HL-60 (cell line): ENCODE measurements around the gene CBFA2T2.

ENCODE experiments used
- GABPA ChIP-seq: IDR thresholded peaks from 2 replicates; pipeline ENCODE4 v1.6.1; 2012; ENCODE audit warnings: low read depth
- POLR2AphosphoS5 ChIP-seq: IDR thresholded peaks from 2 replicates; pipeline ENCODE4 v1.6.1; 2012; ENCODE audit warnings: low read depth
- SPI1 ChIP-seq: IDR thresholded peaks from 2 replicates; pipeline ENCODE4 v1.6.1; 2012; ENCODE audit warnings: low read depth, mild to moderate bottlenecking, borderline replicate concordance
- TF ChIP-seq, protein P1 (sequence below): IDR thresholded peaks from one replicate; pipeline ENCODE4 v1.5.1; 2011; ENCODE audit warnings: low read length, control low read depth, inconsistent platforms; ENCODE audit not compliant: insufficient read depth
- TF ChIP-seq, protein P2 (sequence below): IDR thresholded peaks from 2 replicates; pipeline ENCODE4 v1.6.1; 2012; ENCODE audit warnings: low read depth; ENCODE audit not compliant: insufficient replicate concordance

DNA sequence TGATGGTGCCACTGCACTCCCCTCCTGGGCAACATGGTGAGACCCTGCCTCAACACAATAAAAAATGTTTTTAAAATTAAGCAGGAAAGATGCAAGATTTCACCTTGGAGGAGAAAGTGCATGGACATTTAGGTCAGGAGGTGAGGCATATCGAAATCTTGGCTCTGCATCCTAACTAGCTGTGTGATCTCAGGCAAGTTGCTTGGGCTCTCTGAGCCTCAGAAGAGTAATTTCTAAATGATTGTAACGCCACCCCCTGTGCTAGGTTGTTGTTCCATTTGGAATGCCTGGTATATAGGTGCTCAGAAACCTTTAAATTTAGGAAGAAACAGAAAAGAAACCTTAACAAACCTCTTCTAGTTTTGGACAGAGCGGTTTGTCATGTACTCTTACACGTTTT is 136.3 kb downstream of the CBFA2T2 start:
- TF ChIP-seq, protein P1, sequence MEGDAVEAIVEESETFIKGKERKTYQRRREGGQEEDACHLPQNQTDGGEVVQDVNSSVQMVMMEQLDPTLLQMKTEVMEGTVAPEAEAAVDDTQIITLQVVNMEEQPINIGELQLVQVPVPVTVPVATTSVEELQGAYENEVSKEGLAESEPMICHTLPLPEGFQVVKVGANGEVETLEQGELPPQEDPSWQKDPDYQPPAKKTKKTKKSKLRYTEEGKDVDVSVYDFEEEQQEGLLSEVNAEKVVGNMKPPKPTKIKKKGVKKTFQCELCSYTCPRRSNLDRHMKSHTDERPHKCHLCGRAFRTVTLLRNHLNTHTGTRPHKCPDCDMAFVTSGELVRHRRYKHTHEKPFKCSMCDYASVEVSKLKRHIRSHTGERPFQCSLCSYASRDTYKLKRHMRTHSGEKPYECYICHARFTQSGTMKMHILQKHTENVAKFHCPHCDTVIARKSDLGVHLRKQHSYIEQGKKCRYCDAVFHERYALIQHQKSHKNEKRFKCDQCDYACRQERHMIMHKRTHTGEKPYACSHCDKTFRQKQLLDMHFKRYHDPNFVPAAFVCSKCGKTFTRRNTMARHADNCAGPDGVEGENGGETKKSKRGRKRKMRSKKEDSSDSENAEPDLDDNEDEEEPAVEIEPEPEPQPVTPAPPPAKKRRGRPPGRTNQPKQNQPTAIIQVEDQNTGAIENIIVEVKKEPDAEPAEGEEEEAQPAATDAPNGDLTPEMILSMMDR, result no peak
- TF ChIP-seq POLR2AphosphoS5, result no peak
- TF ChIP-seq, protein P2, sequence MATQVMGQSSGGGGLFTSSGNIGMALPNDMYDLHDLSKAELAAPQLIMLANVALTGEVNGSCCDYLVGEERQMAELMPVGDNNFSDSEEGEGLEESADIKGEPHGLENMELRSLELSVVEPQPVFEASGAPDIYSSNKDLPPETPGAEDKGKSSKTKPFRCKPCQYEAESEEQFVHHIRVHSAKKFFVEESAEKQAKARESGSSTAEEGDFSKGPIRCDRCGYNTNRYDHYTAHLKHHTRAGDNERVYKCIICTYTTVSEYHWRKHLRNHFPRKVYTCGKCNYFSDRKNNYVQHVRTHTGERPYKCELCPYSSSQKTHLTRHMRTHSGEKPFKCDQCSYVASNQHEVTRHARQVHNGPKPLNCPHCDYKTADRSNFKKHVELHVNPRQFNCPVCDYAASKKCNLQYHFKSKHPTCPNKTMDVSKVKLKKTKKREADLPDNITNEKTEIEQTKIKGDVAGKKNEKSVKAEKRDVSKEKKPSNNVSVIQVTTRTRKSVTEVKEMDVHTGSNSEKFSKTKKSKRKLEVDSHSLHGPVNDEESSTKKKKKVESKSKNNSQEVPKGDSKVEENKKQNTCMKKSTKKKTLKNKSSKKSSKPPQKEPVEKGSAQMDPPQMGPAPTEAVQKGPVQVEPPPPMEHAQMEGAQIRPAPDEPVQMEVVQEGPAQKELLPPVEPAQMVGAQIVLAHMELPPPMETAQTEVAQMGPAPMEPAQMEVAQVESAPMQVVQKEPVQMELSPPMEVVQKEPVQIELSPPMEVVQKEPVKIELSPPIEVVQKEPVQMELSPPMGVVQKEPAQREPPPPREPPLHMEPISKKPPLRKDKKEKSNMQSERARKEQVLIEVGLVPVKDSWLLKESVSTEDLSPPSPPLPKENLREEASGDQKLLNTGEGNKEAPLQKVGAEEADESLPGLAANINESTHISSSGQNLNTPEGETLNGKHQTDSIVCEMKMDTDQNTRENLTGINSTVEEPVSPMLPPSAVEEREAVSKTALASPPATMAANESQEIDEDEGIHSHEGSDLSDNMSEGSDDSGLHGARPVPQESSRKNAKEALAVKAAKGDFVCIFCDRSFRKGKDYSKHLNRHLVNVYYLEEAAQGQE, result no peak
- no peak for TF ChIP-seq GABPA
- TF ChIP-seq SPI1, result no peak
